ENCODE results near the gene ZNF280D. TPM values are rescaled to one million over a fixed set of nuclear protein-coding genes. Genes with fewer than 3 reads are reported as not detected.

ZNF280D gene
- total and polyA plus RNA-seq, 2 of the 13 experiments (the other 11 are each of a cell fraction or from before 2014, with no cell fraction given): 7.1 to 11.9 TPM

DNA sequence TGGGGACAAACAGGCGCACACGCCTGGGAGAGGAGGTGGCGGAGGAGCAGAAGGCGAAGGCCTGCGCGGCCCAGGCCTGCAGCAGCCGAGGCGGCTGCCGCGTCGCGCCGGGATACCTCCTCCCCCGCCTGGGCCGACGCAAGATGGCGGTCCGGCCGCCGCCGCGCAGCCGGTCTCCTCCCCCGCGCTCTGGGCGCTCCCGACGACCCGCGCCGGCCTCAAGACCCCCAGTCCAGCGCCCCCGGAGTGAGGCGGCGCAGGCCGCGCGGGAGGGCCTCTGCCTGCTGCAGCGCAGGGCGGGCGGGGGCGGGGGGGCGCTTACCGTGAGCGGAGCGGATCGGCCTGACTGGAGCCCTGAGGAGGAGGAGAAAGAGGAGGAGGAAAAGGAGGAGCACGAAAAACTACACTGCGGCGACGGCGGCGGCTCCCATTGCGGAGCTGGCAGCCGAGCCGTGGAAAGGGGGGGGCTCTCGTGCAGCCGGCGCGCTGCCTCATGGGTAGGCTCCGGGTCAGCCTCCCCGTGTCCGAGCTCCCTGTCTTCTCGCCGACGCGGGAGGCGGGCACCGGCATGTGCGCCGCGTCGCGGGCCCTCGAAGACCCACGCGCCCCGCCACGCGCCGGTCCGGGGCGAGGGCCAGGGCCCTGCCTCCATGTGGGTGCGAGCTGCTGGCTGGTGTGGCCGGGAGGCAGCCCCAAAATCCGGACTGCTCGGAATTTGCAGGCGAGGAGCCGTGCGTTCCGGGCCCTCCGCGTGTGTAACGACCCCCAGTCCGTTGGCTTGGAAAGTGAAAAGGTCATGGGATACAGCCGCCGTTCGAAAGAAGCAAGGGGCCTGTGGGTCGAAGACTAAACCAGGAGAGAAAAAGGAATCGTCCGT lies at the start of gene ZNF280D (continued):
- peak; percentile 93 for TF ChIP-seq KDM5B (CRISPR knock-in tag; IDR thresholded peaks at IDR 0.05; ENCODE audit: borderline replicate concordance)
- TF ChIP-seq ZNF143 (CRISPR knock-in tag; IDR thresholded peaks at IDR 0.05): peak; percentile 88
- 0 out of 2 replicates have a peak, but pooled peaks have one; percentile 5 for TF ChIP-seq POLR2AphosphoS5 (IDR thresholded peaks at IDR 0.05; ENCODE audit: low read depth, low read length)
- TF ChIP-seq, protein P1, sequence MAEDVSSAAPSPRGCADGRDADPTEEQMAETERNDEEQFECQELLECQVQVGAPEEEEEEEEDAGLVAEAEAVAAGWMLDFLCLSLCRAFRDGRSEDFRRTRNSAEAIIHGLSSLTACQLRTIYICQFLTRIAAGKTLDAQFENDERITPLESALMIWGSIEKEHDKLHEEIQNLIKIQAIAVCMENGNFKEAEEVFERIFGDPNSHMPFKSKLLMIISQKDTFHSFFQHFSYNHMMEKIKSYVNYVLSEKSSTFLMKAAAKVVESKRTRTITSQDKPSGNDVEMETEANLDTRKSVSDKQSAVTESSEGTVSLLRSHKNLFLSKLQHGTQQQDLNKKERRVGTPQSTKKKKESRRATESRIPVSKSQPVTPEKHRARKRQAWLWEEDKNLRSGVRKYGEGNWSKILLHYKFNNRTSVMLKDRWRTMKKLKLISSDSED (CRISPR knock-in tag; IDR thresholded peaks at IDR 0.05): peak; percentile 88; the same call in 1 of the 2 replicates
- peak; percentile 68 for TF ChIP-seq SP4 (CRISPR knock-in tag; IDR thresholded peaks at IDR 0.05)
- peak; percentile 73 for TF ChIP-seq ZMAT3 (CRISPR knock-in tag; conservative IDR thresholded peaks at IDR 0.05)
- TF ChIP-seq RBM39 (IDR thresholded peaks at IDR 0.05; ENCODE audit: low read depth, low read length, poor library complexity, severe bottlenecking): no peak
- peak; percentile 58; the same call in 1 of the 2 replicates for TF ChIP-seq MYC (CRISPR knock-in tag; IDR thresholded peaks at IDR 0.05; ENCODE audit: borderline replicate concordance)
- peak; percentile 22; the same call in 1 of the 2 replicates for TF ChIP-seq FOXK1 (CRISPR knock-in tag; IDR thresholded peaks at IDR 0.05; ENCODE audit: borderline replicate concordance, low read depth)
- peak; percentile 40; the same call in 1 of the 2 replicates for TF ChIP-seq IRF2 (CRISPR knock-in tag; IDR thresholded peaks at IDR 0.05)
- TF ChIP-seq ZNF691 (CRISPR knock-in tag; IDR thresholded peaks at IDR 0.05; ENCODE audit: borderline replicate concordance, low read depth): no peak
- TF ChIP-seq ZNF441 (CRISPR knock-in tag; IDR thresholded peaks at IDR 0.05; ENCODE audit: borderline replicate concordance): peak; percentile 80; the same call in 1 of the 2 replicates
- no peak; the same call in 1 of the 2 replicates for TF ChIP-seq ZNF761 (CRISPR knock-in tag; conservative IDR thresholded peaks at IDR 0.05)
- TF ChIP-seq ZFY (CRISPR knock-in tag; IDR thresholded peaks at IDR 0.05): peak; percentile 97
- 0 out of 2 replicates have a peak, but pooled peaks have one; percentile 55 for TF ChIP-seq SALL2 (CRISPR knock-in tag; IDR thresholded peaks at IDR 0.05)
- TF ChIP-seq ZNF280B (CRISPR knock-in tag; IDR thresholded peaks at IDR 0.05; ENCODE audit: borderline replicate concordance): no peak
- peak; percentile 51; the same call in 1 of the 2 replicates for TF ChIP-seq MIXL1 (CRISPR knock-in tag; IDR thresholded peaks at IDR 0.05)
- TF ChIP-seq KLF13 (CRISPR knock-in tag; IDR thresholded peaks at IDR 0.05): 0 out of 2 replicates have a peak, but pooled peaks have one; percentile 43
- TF ChIP-seq KMT2A (CRISPR knock-in tag; IDR thresholded peaks at IDR 0.05): 0 out of 2 replicates have a peak, but pooled peaks have one; percentile 50
- TF ChIP-seq, protein P2, sequence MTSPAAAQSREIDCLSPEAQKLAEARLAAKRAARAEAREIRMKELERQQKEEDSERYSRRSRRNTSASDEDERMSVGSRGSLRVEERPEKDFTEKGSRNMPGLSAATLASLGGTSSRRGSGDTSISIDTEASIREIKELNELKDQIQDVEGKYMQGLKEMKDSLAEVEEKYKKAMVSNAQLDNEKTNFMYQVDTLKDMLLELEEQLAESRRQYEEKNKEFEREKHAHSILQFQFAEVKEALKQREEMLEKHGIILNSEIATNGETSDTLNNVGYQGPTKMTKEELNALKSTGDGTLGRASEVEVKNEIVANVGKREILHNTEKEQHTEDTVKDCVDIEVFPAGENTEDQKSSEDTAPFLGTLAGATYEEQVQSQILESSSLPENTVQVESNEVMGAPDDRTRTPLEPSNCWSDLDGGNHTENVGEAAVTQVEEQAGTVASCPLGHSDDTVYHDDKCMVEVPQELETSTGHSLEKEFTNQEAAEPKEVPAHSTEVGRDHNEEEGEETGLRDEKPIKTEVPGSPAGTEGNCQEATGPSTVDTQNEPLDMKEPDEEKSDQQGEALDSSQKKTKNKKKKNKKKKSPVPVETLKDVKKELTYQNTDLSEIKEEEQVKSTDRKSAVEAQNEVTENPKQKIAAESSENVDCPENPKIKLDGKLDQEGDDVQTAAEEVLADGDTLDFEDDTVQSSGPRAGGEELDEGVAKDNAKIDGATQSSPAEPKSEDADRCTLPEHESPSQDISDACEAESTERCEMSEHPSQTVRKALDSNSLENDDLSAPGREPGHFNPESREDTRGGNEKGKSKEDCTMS (CRISPR knock-in tag; conservative IDR thresholded peaks at IDR 0.05): no peak
- TF ChIP-seq FOXA3 (CRISPR knock-in tag; IDR thresholded peaks at IDR 0.05): 0 out of 2 replicates have a peak, but pooled peaks have one; percentile 15
- peak; percentile 9; the same call in 1 of the 2 replicates for TF ChIP-seq ZNF274 (CRISPR knock-in tag; IDR thresholded peaks at IDR 0.05)
- TF ChIP-seq ZNF556 (CRISPR knock-in tag; IDR thresholded peaks at IDR 0.05; ENCODE audit: borderline replicate concordance): peak; percentile 40; the same call in 1 of the 2 replicates
